Left hindlimb (tissue), 1 donor: Measurements from ENCODE around the gene VARS1.
"Not testable (repeated sequence)": the region's sequence is repeated elsewhere in the genome, so short reads cannot be mapped to it uniquely, and the experiment has no call there.

Experiments used
- DNase-seq: peaks from one replicate; pipeline ENCODE4 v3.0.0-alpha.2; 2018

The VARS1 gene

DNA sequence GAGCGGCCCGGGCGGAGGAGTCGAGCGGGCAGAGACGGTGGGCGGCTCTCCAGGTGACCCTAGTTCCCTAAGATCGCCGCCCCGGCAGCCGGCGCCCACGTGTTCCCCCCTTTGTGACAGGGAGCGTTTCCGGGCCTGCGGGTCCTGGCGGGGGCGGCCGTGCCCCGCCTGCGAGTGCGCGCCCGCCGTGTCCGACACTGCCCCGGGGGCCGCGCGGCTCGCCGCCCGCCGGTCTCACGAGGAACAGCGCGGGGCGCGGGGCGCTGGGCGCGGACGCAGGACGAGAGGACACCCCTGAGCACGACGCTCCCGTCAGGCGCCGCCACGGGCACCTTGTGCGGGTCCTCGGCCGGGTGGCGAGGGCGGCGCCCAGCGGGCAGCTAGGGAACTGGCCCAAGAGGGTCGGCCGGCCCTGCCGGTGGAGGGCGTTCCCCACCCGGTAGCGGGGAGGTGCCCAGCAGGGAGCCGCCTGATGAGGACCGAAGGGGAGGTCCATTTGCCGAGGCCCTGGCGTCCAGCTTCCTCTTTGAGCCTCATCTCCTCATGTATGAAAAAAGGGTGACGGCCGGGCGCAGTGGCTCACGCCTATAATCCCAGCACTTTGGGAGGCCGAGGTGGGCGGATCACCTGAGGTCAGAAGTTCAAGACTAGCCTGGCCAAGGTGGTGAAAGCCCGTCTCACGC lies at the start of gene VARS1:
Gene VARS1, minus strand, starts transcription at position 137 of the 683 bp plus-strand sequence. CDS start 535 bp downstream, outside the sequence.
- DNase-seq = peak; percentile 91

DNA sequence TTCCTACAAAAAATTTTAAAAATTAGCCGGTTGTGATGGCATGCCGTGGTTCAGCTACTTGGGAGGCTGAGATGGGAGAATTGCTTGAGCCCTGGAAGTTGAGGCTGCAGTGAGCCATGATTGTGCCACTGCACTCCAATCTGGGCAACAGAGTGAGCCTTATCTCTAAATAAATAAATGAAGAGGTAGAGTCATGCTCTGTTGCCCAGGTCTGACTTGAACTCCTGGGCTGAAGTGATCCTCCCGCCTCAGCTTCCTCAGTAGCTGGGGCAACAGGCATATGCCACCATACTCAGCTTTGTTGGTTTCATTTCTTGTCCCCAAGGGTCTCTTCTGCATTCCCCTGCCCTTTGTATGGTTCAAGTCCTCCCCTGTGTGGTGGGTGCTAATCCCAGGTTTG lies 49.0 kb upstream of the VARS1 start:
- DNase-seq = no peak

DNA sequence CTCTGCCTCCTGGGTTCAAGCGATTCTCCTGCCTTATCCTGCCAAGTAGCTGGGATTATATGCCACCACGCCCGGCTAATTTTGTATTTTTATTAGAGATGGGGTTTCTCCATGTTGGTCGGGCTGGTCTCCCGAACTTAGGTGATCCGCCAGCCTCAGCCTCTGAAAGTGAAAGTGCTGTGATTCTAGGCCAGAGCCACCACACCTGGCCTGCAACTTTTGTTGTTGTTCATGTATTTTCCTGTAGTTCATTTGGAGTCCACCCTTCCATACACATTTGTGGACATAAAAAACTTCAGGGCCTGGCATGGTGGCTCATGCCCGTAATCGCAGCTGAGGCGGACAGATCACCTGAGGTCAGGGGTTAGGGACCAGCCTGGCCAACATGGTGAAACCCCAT lies 46.5 kb upstream of the VARS1 start:
- DNase-seq = no peak

DNA sequence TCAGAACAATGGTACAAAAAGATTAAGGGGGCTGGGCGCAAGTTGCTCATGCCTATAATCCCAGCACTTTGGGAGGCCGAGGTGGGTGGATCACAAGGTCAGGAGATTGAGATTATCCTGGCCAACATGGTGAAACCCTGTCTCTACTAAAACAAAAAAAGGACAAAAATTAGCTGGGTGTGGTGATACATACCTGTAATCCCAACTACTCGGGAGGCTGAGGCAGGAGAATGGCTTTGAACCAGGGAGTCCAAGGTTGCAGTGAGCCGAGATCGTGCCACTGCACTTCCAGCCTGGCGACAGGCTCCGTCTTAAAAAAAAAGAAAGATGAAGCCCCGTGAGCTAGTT lies 44.2 kb upstream of the VARS1 start:
- DNase-seq = not testable (repeated sequence)

DNA sequence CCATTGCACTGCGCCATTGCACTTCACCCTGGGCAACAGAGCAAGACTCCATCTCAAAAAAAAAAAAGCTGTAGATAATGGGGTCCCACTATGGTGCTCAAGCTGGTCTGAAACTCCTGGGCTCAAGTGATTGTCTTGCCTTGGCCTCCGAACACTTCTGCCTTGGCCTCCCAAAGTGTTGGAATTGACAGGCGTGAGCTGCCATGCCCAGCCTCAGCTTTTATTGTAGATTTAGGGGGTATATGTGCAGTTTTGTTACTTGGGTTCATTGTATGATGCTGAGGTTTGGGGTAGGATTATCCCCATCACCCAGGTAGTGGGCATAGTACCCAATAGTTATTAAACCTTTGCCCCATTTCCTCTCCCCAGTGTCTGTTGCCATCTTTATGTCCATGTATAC lies 43.4 kb upstream of the VARS1 start:
- no peak for DNase-seq

DNA sequence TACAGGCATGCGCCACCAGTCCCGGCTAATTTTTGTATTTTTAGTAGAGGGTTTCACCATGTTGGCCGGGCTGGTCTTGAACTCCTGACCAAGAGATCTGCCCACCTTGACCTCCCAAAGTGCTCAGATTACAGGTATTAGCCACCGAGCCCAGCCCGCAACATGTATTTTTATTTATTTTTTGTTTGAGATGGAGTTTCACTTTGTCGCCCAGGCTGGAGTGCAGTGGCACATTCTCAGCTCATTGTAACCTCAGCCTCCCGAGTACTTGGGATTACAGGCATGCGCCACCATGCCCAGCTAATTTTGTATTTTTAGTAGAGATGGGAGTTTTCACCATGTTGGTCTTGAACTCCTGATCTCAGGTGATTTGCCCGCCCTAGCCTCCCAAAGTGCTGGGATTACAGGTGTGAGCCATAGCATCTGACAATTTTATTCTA lies 42.6 kb upstream of the VARS1 start:
- DNase-seq = not testable (repeated sequence)

DNA sequence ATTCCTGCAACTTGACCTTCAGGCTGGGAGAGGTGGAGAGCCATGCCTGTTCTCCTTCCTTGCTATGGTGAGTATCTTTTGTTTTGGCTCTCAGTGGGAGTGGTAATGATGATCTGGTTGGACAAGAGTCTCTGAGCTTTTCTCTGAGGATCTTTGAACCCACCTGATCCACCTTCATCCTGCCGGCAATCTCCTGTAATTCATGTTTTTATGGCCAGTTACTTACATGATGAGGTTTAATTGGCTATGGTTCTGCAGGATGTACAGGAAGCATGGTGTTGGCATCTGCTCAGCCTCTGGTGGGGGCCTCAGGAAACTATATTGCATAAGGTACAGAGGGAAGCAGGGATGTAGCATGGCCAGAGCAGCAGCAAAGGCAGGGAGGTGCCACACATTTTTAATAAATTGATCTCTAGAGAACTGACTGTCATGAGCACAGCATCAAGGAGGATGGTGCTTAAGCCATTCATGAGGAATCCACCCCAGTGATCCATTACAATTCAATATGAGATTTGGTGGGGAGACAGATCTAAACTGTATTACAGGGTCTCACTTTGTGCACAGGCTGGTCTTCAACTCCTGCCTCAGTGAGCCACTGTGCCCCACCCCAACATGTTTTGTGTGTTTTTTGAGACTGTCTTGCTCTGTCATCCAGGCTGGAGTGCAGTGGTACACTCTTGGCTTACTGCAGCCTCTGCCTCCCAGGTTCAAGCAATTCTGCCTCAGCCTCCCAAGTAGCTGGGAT lies 42.0 kb upstream of the VARS1 start:
- no peak for DNase-seq

DNA sequence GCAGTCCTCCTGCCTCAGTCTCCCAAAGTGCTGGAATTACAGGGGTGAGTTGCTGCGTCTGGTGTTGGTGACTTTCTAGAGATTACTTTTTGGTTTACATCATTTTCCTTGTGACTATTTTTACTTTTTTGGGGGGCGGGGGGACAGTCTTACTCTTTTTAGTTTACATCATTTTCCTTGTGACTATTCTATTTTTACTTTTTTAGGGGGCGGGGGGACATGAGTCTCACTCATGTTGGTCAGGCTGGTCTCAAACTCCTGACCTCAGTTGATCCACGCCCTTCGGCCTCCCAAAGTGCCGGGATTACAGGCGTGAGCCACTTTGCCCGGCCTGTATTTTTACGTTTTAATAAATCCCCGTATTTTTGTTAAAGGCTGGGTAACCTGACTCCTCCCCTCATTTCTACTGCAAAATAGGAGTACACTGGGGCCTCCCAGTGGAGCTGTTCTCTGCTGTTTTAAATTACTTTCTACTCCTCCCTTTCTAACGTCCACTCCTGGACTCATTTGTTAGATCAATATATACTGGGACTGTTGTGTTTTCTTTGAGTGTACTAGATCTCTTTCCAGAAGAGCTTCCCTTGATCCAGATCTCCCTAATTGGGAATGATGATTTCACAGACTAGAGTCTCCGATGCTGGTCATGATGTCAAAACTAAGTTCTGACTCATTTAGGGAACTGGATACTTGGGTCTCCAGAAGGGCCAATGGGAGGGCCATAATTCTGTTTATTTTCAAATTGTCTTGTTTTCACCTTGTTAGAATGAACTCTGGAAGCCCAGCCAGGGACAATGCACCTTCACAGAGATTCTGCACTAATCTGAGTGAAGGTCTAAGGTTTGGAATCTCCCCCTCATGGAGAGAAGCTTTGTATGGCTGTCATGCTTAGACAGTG lies 41.2 kb upstream of the VARS1 start:
- DNase-seq = no peak

DNA sequence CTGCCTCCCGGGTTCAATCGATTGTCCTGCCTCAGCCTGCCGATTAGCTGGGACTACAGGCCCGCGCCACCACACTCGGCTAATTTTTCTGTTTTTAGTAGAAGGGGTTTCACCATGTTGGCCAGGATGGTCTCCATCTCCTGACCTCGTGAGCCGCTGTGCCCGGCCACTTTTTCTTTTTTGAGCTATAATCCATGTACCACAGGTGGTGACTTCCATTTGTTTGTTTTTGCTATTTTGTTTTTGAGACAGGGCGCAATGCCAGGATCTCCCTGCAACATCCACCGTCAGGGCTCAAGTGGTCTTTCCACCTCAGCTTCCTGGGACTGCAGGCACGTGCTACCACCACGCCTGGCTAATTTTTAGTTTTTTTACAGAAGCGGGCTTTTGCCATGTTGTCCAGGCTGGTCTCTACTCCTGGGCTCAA lies 40.5 kb upstream of the VARS1 start:
- DNase-seq = no peak

DNA sequence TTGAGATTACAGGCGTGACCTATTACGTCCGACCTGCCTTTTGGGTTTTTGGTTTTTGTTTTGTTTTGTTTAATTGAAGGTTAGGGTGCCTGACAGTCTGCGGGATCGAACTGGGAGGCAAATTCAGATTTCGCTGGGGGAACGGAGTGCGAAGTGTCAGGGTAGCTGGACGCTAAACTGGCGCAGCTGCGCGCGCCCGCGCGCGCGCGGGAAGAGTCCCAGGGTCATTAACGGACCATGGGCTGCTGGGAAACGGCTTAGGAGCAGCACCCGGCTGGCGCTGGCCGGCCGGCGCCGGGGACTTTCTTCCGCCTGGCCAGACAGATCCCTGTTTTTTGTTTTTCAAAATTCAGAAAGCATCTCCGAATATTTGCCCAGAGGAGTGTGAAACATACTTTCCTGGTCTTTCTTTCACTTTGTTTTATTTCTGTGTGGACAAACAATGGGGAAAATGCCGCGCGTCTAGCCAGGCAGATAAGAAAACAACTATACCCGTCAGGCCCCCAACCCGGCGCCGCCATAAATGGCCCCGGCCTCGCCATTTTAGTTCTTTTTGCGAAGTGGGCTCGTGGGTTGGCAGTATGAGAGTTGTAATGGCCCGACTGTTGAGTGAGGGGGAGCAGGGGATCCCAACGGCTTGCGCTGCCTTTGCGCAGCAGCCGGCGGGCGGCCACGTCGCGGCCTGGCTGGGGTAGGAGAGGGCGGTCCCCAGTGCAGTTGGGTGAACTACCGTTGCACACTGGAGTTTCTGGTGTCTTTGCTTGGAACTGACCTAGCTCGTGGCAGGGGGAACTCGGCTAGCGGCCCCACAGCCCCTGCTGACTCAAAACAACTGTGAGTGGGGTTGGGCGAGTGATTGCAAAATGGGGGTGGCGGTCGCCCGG lies 39.1 kb upstream of the VARS1 start:
- DNase-seq = peak; percentile 92

DNA sequence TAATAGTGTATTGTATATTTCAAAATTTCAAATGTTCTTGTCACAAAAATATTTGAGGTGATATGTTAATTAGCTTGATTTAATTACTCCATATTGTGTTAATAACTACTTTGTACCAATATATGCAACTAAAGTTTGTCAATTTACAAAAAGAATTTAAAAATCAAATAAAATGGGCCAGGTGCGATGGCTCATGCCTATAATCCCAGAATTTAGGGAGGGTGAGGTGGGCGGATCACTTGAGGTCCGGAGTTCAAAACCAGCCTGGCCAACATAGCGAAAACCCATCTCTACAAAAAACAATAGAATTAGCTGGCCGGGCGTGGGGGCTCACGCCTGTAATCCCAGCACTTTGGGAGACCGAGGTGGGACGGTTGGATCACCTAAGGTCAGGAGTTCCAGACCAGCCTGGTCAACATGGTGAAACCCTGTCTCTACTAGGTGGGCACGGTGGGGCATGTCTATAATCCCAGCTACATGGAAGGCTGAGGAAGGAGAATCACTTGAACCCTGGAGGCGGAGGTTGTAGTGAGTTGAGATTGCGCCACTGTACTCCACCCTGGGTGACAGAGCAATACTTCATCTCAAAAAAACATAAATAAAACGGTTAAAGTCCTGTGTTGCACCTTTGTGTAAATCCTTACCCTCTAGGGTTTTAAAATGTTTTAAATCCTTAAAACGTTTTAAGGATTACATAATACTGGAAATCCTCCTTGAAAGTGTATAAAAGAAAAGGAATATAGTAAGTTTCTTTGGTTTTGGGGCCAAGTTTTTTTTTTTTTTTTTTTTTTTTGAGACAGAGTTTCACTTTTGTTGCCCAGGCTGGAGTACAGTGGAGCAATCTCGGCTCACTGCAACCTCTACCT lies 36.0 kb upstream of the VARS1 start:
- DNase-seq = no peak

DNA sequence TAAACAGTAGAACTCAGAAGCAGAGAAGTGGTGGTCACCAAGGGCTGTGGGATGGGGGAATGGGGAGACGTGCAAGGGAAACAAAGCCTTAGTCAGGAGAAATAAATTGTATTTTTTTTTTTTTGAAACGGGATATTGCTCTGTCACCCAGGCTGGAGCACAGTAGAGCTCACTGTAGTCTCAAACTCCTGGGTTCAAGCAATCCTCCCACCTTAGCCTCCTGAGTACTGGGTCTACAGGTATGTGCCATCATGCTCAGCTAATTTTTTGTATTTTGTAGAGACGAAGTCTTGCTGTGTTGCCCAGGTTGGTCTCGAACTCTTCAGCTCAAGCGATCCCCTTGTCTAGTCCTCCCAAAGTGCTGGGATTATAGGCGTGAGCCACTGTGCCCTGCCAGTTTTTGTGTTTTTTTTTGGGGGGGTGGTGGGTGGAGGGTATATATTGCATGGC lies 35.4 kb upstream of the VARS1 start:
- DNase-seq = no peak

DNA sequence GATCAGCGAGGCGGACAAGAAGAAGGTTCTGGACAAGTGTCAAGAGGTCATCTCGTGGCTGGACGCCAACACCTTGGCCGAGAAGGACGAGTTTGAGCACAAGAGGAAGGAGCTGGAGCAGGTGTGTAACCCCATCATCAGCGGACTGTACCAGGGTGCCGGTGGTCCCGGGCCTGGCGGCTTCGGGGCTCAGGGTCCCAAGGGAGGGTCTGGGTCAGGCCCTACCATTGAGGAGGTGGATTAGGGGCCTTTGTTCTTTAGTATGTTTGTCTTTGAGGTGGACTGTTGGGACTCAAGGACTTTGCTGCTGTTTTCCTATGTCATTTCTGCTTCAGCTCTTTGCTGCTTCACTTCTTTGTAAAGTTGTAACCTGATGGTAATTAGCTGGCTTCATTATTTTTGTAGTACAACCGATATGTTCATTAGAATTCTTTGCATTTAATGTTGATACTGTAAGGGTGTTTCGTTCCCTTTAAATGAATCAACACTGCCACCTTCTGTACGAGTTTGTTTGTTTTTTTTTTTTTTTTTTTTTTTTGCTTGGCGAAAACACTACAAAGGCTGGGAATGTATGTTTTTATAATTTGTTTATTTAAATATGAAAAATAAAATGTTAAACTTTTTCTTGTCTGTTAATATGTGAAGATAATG lies 34.2 kb upstream of the VARS1 start:
- DNase-seq = no peak

DNA sequence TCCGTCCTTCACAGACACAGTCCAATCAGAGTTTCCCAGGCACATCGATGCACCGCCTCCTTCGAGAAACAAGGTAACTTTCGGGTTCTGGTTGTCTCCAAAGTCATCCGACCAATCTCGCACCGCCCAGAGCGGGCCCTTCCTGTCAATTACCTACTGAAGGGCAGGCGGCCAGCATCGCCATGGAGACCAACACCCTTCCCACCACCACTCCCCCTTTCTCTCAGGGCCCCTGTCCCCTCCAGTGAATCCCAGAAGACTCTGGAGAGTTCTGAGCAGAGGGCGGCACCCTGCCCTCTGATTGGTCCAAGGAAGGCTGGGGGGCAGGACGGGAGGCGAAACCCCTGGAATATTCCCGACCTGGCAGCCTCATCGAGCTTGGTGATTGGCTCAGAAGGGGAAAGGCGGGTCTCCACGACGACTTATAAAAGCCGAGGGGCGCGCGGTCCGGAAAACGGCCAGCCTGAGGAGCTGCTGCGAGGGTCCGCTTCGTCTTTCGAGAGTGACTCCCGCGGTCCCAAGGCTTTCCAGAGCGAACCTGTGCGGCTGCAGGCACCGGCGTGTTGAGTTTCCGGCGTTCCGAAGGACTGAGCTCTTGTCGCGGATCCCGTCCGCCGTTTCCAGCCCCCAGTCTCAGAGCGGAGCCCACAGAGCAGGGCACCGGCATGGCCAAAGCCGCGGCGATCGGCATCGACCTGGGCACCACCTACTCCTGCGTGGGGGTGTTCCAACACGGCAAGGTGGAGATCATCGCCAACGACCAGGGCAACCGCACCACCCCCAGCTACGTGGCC lies 31.9 kb upstream of the VARS1 start, which contains the start of gene HSPA1B:
Gene HSPA1B, plus strand, starts transcription at position 453 of the 794 bp plus-strand sequence. Its CDS starts 213 bp downstream, at position 666.
- DNase-seq = peak; percentile 100

DNA sequence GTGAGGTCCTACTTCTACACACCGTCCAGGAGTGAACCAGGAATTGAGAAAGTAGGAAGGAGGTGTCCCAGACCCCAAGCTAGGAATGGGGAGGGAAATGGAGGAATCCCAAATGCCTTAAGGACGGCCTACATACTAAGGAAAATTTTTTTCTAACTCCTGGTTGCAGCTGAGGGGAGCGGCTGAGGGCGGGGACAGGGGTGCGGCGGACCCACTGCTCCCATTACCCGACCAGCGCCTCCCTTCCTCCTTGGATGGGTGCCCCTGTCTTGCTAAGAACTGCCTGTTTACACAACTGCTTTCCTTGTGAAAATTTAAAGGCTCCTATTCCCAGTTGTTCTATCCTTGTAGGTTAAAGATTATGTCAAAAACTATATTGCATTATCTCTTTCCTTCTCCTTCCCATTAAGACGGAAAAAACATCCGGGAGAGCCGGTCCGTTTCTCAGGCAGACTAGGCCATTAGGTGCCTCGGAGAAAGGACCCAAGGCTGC lies 31.3 kb upstream of the VARS1 start:
- peak; percentile 93 for DNase-seq

DNA sequence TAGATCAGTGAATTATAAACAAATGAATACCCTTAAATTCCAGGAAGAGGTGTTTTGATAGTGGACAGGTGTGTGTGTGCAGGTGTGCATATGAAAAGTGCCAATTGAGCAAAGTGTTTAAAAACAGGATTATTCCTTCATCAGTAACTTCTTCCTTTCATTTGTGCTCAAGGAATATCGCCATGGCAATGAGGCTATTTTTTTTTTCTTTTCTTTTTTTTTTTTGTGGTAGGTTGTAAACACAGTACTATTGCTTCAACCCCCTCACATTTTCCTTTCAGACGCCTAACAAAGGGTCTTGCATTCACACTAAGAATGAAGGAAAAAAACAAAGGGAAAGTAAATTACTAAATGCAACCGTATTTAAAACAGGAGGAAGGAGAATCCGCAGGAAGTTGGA lies 30.0 kb upstream of the VARS1 start:
- no peak for DNase-seq

DNA sequence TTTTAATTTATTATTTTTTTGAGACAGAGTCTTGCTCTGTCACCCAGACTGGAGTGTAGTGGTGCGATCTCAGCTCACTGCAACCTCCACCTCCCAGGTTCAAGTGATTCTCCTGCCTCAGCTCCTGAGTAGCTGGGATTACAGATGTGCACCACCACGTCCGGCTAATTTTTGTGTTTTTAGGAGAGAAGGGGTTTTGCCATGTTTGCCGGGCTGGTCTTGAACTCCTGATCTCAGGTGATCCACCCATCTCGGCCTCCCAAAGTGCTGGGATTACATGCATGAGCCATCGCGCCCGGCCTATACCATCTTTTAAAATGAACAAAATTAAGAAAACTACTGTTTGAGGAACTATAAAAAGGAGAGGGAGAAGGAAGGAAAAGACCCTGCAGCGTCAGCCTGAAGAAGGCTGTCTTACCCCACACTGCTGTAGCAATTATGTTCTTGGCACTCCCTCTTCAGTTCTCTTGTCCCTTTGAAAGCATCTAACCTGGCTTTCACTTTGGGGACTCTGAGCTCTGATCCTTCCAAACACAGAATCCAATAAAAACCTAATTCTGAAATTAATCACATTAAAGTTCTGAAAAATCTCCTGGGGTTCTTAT lies 28.1 kb upstream of the VARS1 start:
- peak; percentile 8 for DNase-seq

DNA sequence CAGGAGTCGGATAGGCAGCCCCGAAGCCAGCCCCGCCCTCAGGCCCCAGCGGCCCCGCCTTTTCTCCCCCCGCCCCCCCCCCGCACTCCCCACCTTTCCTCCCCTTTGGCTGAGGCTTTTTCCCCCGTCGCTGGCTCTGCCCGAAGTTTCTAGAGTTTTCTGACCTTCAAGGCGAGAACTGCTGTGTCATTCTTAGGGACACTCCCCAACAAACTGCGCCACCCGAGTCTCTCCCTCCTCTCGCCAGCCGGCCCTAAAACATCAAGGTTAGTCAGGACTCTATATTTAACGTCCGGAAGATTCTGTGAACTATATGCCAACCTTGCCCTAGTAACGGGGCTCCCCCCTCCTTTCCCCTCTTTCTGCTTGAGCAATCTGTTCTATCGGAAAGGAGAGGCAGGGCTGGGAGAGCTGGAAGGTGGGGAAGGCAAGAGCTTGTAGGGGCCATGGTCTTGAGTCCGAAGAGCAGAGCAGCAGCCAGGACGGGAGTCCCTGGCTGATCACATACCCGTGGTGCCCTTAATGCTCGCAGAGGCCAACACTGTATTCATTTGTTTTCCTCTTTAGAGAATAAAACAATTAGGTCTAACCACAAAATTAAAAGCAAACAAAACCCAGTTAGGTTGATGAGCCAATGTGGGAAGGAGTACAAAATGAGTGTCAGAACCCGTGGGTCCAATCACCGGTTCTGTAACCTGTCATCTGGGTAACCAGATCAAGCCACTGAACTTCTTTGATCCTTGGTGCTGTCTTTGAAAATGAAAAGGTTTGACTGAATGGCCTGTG lies 26.7 kb upstream of the VARS1 start:
- DNase-seq = peak; percentile 87
